GM12878 (cell line): ENCODE measurements around the gene CCDC78. TPM values are rescaled to one million over a fixed set of nuclear protein-coding genes. Genes with fewer than 3 reads are reported as not detected.
A peak's percentile ranks its signal among the peaks of the same experiment; 100 is the strongest.

Experiments
- DPF2 ChIP-seq: fragments of 450-650 bp; IDR thresholded peaks from 2 replicates; pipeline ENCODE4 v1.6.1; 2017; ENCODE audit warnings: mild to moderate bottlenecking
- EGR1 ChIP-seq, 2 experiments: IDR thresholded peaks; 1 replicate in 1 of 2; 2 replicates in 1 of 2; pipeline ENCODE4 v1.6.1; 2011 to 2012; ENCODE audit warnings: low read depth in 2 of 2, low read length in 2 of 2, borderline replicate concordance in 1 of 2, mild to moderate bottlenecking in 1 of 2, moderate library complexity in 1 of 2
- EP300 ChIP-seq, 2 experiments: fragments of 150-350 bp in 1 of 2; IDR thresholded peaks; 2 replicates each; pipeline ENCODE4 v1.6.1; 2011 to 2012; ENCODE audit warnings: low read depth in 2 of 2, low read length in 2 of 2, borderline replicate concordance in 1 of 2, improper control_type of control experiment in 1 of 2, inconsistent platforms in 1 of 2; ENCODE audit not compliant: control insufficient read depth in 1 of 2
- ETV6 ChIP-seq, 2 experiments: fragments of 450-650 bp in 1 of 2; IDR thresholded peaks in 1 of 2; conservative IDR thresholded peaks in 1 of 2; 2 replicates each; pipeline ENCODE4 v1.6.1; 2014; ENCODE audit warnings: antibody characterized with exemption in 1 of 2, borderline replicate concordance in 1 of 2, low read depth in 1 of 2, mild to moderate bottlenecking in 1 of 2, moderate library complexity in 1 of 2
- HCFC1 ChIP-seq: fragments of 150-350 bp; IDR thresholded peaks from 2 replicates; pipeline ENCODE4 v1.6.1; 2014; ENCODE audit warnings: low read length
- IRF4 ChIP-seq: IDR thresholded peaks from 2 replicates; pipeline ENCODE4 v1.6.1; 2011; ENCODE audit warnings: low read depth, low read length
- MEF2A ChIP-seq: IDR thresholded peaks from 2 replicates; pipeline ENCODE4 v1.6.1; 2011; ENCODE audit warnings: low read depth, mild to moderate bottlenecking, low read length, moderate library complexity; ENCODE audit not compliant: insufficient read depth
- MYC ChIP-seq: IDR thresholded peaks from 2 replicates; pipeline ENCODE4 v1.6.1; 2011; ENCODE audit warnings: mild to moderate bottlenecking, low read length, moderate library complexity, inconsistent platforms; ENCODE audit not compliant: insufficient read depth, insufficient replicate concordance, insufficient read length, severe bottlenecking
- NR2C2 ChIP-seq: IDR thresholded peaks from 2 replicates; pipeline ENCODE4 v1.6.1; 2011; ENCODE audit warnings: borderline replicate concordance, low read depth; ENCODE audit not compliant: control insufficient read depth, insufficient read length
- SIN3A ChIP-seq: IDR thresholded peaks from 2 replicates; pipeline ENCODE4 v1.6.1; 2012; ENCODE audit warnings: low read depth, low read length, improper control_type of control experiment
- STAT3 ChIP-seq: IDR thresholded peaks from 2 replicates; pipeline ENCODE4 v1.6.1; 2011; ENCODE audit warnings: low read depth, low read length, improper control_type of control experiment
- polyA plus RNA-seq, 11 experiments: library from polyadenylated mRNA; depleted of rRNA in 4 of 11; unstranded in 6 of 11; stranded (reverse) in 5 of 11; fragments of >200 nt; fragmentation: Nextera tagmentation in 4 of 11; fragmentation: Illumina TruSeq in 1 of 11; extraction: Ambion mirVana in 4 of 11; extraction: Trizol in 1 of 11; gene quantifications; 1 replicate in 1 of 11; 2 replicates in 10 of 11; pipeline versions ENCODE4 v1.2.1 to v1.2.3, GENCODE V29; 2011 to 2016; ENCODE audit warnings: inconsistent platforms in 2 of 11, missing spikeins in 2 of 11, low read depth in 1 of 11
- total RNA-seq, 4 experiments: library from RNA; depleted of rRNA in 3 of 4; stranded (reverse); fragments of >200 nt in 3 of 4; fragmentation: Illumina TruSeq in 1 of 4; extraction: Trizol in 1 of 4; gene quantifications; 2 replicates each; pipeline versions ENCODE4 v1.2.1 to v1.2.3, GENCODE V29; 2013 to 2021
- TF ChIP-seq, protein P1 (sequence below): IDR thresholded peaks from 2 replicates; pipeline ENCODE4 v1.6.1; 2012; ENCODE audit warnings: low read depth, low read length, improper control_type of control experiment
- TF ChIP-seq, protein P2 (sequence below): fragments of 150-350 bp; IDR thresholded peaks from 2 replicates; pipeline ENCODE4 v1.6.1; 2016; ENCODE audit warnings: low read depth, low read length
- TF ChIP-seq, protein P3 (sequence below): fragments of 450-650 bp; IDR thresholded peaks from 2 replicates; pipeline ENCODE4 v1.6.1; 2016; ENCODE audit warnings: mild to moderate bottlenecking, moderate library complexity, borderline replicate concordance
- TF ChIP-seq, protein P4 (sequence below): fragments of 450-650 bp; formaldehyde crosslinking; IDR thresholded peaks from 2 replicates; pipeline ENCODE4 v1.4.0; 2020; ENCODE audit warnings: mild to moderate bottlenecking, moderate library complexity

The CCDC78 gene
- total and polyA plus RNA-seq, 10 of the 15 experiments (the other 5 are each of a cell fraction or from before 2014, with no cell fraction given) = 0.10 to 26.2 (median 5.4) TPM

DNA sequence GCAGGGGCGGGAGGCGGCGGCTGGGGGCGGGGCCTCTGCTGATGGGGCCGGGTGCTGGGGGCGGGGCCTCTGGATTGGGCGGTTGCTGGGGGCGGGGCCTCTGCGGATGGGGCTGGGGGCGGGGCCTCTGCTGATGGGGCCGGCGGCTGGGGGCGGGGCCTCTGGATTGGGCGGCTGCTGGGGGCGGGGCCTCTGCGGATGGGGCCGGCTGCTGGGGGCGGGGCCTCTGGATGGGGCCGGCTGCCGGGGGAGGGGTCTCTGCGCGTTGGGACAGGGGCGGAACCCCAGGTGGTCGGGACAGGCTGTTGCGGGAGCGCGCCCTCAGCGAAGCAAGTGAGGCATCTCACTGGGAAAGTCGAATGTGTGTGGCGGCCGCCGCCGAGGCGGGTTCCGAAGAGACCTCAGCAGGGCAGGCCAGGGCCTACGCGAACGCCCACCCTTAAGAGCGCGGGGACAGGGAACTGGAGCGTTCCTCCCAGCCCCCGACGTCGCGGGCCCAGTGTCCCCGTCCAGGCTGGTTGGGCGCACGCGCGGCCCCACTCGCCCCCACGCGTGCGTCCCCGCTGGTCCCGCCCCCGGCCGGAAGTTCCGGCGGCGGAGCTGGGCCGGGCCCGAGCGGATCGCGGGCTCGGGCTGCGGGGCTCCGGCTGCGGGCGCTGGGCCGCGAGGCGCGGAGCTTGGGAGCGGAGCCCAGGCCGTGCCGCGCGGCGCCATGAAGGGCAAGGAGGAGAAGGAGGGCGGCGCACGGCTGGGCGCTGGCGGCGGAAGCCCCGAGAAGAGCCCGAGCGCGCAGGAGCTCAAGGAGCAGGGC is 46.2 kb downstream of the CCDC78 start, which contains the start of gene STUB1 (continued):
- no peak for TF ChIP-seq NR2C2
- TF ChIP-seq EGR1 (IDR thresholded peaks at IDR 0.05; ENCODE audit: borderline replicate concordance in 1 of 2, low read depth in 2 of 2, low read length in 2 of 2) = peak in 1 of 2 experiments; percentile 82; a peak in 2 of 3 replicates
- no peak for TF ChIP-seq STAT3
- TF ChIP-seq EP300 (IDR thresholded peaks at IDR 0.05; ENCODE audit: borderline replicate concordance in 1 of 2, control insufficient read depth in 1 of 2, low read depth in 2 of 2, low read length in 2 of 2) = no peak
- TF ChIP-seq IRF4 = no peak
- TF ChIP-seq SIN3A = no peak
- TF ChIP-seq, protein P1, sequence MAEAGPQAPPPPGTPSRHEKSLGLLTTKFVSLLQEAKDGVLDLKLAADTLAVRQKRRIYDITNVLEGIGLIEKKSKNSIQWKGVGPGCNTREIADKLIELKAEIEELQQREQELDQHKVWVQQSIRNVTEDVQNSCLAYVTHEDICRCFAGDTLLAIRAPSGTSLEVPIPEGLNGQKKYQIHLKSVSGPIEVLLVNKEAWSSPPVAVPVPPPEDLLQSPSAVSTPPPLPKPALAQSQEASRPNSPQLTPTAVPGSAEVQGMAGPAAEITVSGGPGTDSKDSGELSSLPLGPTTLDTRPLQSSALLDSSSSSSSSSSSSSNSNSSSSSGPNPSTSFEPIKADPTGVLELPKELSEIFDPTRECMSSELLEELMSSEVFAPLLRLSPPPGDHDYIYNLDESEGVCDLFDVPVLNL = no peak
- TF ChIP-seq, protein P2, sequence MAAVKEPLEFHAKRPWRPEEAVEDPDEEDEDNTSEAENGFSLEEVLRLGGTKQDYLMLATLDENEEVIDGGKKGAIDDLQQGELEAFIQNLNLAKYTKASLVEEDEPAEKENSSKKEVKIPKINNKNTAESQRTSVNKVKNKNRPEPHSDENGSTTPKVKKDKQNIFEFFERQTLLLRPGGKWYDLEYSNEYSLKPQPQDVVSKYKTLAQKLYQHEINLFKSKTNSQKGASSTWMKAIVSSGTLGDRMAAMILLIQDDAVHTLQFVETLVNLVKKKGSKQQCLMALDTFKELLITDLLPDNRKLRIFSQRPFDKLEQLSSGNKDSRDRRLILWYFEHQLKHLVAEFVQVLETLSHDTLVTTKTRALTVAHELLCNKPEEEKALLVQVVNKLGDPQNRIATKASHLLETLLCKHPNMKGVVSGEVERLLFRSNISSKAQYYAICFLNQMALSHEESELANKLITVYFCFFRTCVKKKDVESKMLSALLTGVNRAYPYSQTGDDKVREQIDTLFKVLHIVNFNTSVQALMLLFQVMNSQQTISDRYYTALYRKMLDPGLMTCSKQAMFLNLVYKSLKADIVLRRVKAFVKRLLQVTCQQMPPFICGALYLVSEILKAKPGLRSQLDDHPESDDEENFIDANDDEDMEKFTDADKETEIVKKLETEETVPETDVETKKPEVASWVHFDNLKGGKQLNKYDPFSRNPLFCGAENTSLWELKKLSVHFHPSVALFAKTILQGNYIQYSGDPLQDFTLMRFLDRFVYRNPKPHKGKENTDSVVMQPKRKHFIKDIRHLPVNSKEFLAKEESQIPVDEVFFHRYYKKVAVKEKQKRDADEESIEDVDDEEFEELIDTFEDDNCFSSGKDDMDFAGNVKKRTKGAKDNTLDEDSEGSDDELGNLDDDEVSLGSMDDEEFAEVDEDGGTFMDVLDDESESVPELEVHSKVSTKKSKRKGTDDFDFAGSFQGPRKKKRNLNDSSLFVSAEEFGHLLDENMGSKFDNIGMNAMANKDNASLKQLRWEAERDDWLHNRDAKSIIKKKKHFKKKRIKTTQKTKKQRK = no peak
- TF ChIP-seq, protein P3, sequence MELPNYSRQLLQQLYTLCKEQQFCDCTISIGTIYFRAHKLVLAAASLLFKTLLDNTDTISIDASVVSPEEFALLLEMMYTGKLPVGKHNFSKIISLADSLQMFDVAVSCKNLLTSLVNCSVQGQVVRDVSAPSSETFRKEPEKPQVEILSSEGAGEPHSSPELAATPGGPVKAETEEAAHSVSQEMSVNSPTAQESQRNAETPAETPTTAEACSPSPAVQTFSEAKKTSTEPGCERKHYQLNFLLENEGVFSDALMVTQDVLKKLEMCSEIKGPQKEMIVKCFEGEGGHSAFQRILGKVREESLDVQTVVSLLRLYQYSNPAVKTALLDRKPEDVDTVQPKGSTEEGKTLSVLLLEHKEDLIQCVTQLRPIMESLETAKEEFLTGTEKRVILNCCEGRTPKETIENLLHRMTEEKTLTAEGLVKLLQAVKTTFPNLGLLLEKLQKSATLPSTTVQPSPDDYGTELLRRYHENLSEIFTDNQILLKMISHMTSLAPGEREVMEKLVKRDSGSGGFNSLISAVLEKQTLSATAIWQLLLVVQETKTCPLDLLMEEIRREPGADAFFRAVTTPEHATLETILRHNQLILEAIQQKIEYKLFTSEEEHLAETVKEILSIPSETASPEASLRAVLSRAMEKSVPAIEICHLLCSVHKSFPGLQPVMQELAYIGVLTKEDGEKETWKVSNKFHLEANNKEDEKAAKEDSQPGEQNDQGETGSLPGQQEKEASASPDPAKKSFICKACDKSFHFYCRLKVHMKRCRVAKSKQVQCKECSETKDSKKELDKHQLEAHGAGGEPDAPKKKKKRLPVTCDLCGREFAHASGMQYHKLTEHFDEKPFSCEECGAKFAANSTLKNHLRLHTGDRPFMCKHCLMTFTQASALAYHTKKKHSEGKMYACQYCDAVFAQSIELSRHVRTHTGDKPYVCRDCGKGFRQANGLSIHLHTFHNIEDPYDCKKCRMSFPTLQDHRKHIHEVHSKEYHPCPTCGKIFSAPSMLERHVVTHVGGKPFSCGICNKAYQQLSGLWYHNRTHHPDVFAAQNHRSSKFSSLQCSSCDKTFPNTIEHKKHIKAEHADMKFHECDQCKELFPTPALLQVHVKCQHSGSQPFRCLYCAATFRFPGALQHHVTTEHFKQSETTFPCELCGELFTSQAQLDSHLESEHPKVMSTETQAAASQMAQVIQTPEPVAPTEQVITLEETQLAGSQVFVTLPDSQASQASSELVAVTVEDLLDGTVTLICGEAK = no peak
- no peak; the same call in 1 of the 2 replicates for TF ChIP-seq HCFC1
- TF ChIP-seq, protein P4, sequence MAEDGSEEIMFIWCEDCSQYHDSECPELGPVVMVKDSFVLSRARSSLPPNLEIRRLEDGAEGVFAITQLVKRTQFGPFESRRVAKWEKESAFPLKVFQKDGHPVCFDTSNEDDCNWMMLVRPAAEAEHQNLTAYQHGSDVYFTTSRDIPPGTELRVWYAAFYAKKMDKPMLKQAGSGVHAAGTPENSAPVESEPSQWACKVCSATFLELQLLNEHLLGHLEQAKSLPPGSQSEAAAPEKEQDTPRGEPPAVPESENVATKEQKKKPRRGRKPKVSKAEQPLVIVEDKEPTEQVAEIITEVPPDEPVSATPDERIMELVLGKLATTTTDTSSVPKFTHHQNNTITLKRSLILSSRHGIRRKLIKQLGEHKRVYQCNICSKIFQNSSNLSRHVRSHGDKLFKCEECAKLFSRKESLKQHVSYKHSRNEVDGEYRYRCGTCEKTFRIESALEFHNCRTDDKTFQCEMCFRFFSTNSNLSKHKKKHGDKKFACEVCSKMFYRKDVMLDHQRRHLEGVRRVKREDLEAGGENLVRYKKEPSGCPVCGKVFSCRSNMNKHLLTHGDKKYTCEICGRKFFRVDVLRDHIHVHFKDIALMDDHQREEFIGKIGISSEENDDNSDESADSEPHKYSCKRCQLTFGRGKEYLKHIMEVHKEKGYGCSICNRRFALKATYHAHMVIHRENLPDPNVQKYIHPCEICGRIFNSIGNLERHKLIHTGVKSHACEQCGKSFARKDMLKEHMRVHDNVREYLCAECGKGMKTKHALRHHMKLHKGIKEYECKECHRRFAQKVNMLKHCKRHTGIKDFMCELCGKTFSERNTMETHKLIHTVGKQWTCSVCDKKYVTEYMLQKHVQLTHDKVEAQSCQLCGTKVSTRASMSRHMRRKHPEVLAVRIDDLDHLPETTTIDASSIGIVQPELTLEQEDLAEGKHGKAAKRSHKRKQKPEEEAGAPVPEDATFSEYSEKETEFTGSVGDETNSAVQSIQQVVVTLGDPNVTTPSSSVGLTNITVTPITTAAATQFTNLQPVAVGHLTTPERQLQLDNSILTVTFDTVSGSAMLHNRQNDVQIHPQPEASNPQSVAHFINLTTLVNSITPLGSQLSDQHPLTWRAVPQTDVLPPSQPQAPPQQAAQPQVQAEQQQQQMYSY = no peak
- no peak for TF ChIP-seq ETV6 (conservative IDR thresholded peaks at IDR 0.05 in 1 of 2, IDR thresholded peaks at IDR 0.05 in 1 of 2; ENCODE audit: borderline replicate concordance in 1 of 2, low read depth in 1 of 2)
- TF ChIP-seq MYC = no peak
- TF ChIP-seq MEF2A = no peak
- TF ChIP-seq DPF2 = peak; percentile 54
